Measurements from ENCODE around the gene FUCA2.
"Not testable (repeated sequence)": the region's sequence is repeated elsewhere in the genome, so short reads cannot be mapped to it uniquely, and the experiment has no call there.

FUCA2 gene

GRCh38 chr6:143490775-143491174 is 20.7 kb downstream of the FUCA2 start:
- DNase-seq, result no peak

DNA sequence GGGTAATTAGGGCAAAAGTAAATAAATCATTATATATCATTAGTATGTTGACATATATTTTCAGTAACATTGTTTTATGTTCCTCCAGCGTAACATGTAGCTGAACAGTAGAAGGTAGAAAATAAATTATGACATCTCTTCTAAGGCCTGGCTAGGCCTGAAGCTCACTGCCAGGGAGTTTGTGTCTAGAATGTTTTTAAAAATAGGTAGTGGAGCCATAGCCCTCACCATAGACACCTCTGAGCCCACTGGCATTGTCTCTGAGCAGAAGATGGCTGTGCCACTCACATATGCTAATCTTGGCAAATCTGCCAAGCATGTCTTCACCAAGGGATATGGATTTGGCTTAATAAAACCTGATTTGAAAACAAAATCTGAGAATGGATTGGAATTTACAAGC is 21.3 kb downstream of the FUCA2 start:
- DNase-seq, result no peak

GRCh38 chr6:143486752-143487151 is 24.8 kb downstream of the FUCA2 start:
- DNase-seq, result no peak

- DNase-seq, result no peak
Observed at GRCh38 chr6:143485967-143486366, 25.6 kb downstream of the FUCA2 start.

DNA sequence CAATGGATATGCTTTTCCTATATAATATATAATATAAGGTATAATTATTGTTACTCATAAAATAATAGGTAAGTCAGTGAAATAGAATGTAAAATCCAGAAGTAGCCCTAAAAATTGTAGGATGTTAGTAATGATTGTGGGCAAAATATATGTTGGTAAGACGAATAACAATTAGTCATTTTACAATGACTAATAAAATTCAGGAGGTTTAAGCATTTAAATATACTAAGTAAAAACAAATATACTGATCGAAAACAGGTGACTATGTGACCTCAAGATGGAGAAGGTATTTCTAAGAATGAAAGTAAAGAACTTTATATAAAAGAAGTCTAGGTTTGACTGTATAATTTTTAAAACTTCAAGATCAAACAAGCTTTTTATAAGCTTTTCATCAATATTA is 28.9 kb downstream of the FUCA2 start:
- DNase-seq, result no peak

- no peak for DNase-seq
Observed at GRCh38 chr6:143478479-143479062, 32.9 kb downstream of the FUCA2 start.

GRCh38 chr6:143476545-143476944 is 35.0 kb downstream of the FUCA2 start:
- no peak for DNase-seq

DNA sequence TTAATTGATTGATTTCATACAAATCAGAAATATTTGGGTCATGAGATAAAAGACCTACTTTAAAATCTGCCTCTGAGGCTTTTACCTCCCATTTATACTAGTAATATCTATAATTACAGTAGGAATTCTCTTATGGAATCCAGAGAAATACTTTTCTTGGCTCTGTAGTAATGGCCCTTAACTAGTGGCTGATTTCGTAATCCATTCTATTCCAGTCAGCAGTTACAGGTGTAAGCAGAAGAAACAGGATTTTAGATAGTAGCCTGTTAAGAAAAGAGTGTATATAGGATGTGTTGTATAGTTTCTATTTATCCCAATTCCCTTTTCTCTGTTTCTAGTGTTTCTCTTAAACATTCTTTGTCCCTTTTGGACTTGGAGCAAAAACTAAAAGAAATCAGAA is 39.7 kb downstream of the FUCA2 start:
- DNase-seq, result no peak

- not testable (repeated sequence) for DNase-seq
Observed at GRCh38 chr6:143468823-143469222, 42.7 kb downstream of the FUCA2 start.

DNA sequence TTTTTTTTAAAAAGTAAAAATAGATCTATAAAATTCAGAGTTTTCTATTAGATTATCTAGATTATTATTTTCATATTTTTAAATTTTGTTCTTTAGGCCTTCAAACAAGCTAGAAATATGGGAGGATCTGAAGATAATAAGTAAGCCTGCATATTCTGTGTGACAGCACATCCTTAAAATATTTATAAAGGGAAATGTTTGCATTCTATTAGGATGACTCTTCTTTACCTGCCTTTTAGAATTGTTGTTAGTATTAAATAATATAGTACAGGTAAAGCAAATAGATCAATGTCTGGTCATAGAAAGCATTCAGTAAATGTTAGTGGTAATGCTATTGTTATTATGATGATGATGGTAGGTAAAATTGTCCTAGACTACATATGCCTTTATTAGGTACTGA is 43.5 kb downstream of the FUCA2 start:
- no peak for DNase-seq

GRCh38 chr6:143465546-143465945 is 46.0 kb downstream of the FUCA2 start:
- DNase-seq, result no peak

GRCh38 chr6:143457563-143458359 is 53.8 kb downstream of the FUCA2 start:
- DNase-seq, result no peak

DNA sequence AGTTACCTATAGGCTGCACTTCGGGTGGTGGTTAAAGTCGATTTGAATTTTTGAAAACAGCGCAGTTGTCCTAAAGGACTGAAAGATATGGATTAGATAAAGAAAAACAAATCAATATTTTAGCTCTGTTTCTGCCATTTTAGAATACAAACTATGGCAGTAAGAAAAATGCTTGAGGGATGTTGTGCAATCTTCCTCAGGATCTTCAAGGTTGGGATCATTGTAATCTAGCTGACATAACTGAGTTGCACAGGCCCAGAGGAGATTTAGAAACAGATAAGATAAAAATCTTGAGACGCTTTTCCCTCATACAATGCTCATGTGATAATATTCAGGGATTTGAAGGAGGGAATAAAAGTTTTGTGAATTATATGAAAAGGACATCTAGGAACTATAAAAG is 60.0 kb downstream of the FUCA2 start:
- DNase-seq, result no peak

- DNase-seq, result peak; percentile 88 to 93
Observed at GRCh38 chr6:143450453-143451371, 60.8 kb downstream of the FUCA2 start, which contains the start of the genes ADAT2 and PEX3. ADAT2 (minus strand) TSS chr6:143450695; CDS start chr6:143450658, 37 bp downstream. PEX3 (plus strand) TSS chr6:143450805; CDS start chr6:143451043, 238 bp downstream.

DNA sequence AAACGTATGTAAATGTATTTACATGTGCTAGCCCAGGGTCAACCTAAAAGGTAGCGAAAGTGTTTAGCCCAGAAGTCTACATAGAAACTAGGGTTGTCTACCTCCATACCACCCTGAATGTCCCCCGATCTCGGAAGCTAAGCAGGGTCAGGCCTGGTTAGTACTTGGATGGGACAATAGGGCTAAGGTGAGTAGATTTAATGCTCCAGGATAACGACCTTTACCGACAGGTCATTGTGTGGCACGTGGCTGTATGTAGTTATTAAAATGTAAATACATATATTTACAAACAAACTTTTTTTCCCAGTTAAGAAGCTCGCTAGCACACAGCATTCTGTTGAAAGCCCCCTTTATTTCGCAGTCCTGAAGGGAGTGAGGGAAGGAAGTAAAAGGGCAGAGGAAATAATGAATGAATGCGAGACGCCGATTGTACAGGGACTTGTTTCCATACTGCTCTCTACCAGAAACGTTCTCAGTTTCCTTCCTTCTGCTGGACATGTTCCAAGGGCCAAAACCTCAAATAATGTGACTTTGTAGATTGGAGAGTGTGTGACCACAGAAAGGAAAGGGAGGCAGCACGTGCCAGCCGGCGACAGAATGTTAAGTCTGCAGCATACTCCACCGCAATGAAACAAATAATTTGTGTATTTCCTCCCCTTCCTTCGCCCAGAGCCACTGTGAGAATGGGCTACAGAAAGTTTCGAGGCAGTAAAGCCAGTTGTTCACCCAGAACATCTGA is 61.6 kb downstream of the FUCA2 start:
- DNase-seq, result peak in 1 of 2 experiments; percentile 7

DNA sequence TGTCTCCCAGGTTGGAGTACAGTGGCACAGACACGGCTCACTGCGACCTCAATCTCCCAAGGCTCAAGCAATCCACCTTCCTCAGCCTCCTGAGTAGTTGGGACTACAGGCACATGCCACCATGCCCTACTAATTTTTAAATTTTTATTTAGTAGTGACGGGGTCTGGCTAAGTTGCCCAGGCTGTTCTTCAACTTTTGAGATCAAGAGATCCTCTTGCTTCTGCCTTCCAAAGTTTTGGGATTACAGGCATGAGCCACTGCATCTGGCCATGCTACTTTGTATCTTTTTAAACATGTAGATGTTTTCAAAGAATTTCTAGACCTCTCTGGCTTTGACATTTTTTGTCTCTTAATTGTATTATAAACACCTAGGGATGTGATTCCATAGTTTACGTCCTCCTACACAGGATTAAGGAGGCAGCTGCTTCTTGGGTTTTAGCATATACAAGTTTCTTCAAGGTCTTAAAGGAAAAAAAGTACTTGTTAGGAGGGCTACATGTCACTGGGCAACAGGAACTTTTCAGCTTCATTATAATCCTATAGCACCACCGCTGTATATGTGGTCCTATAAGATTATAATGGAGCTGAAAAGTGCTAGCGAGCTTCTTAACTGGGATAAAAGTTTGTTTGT is 62.3 kb downstream of the FUCA2 start:
- no peak for DNase-seq

GRCh38 chr6:143447865-143448264 is 63.7 kb downstream of the FUCA2 start:
- not testable (repeated sequence) for DNase-seq
